B cell (primary cell): ENCODE measurements around the gene ZSCAN21. TPM values are rescaled to one million over a fixed set of nuclear protein-coding genes. Genes with fewer than 3 reads are reported as not detected.
A peak's percentile ranks its signal among the peaks of the same experiment; 100 is the strongest.

Experiments used
- ATAC-seq: fragments of 200-7000 bp; cut with Tn5 transposase; one replicate; pipeline ENCODE4 v1.10.0; 2021; ENCODE audit warnings: low read depth, mild to moderate bottlenecking, moderate number of reproducible peaks, moderate library complexity
- CTCF ChIA-PET: fragments of 350-600 bp; sonication (Branson Sonifier 250); formaldehyde crosslinking; loops from one replicate; lab custom pipeline; 2021; ENCODE audit warnings: antibody characterized with exemption, inconsistent platforms; lab: Charles Lee
- POLR2A ChIA-PET: fragments of 350-600 bp; sonication (Branson Sonifier 250); formaldehyde crosslinking; loops from one replicate; lab custom pipeline; 2021; ENCODE audit warnings: antibody characterized with exemption; lab: Charles Lee
- DNase-seq: peaks from one replicate; pipeline ENCODE4 v3.0.0; 2013
- H2AFZ ChIP-seq: 2 replicates; pipeline ENCODE4 v1.6.1; 2012; ENCODE audit warnings: mild to moderate bottlenecking, low read depth, low read length; ENCODE audit not compliant: insufficient read depth, poor library complexity, severe bottlenecking
- H3K27ac ChIP-seq, 2 donors: 1 replicate in 1 of 2; 2 replicates in 1 of 2; pipeline ENCODE4 v1.5.1; 2012 to 2013; ENCODE audit warnings: low read length in 2 of 2, mild to moderate bottlenecking in 2 of 2, moderate library complexity in 1 of 2
- H3K27me3 ChIP-seq, 4 experiments: fragments of 200-600 bp in 1 of 4; sonication (generic) in 1 of 4; replicated peaks in 1 of 4; 1 replicate in 2 of 4; 2 replicates in 2 of 4; pipeline versions ENCODE4 v1.6.1 to v1.7.0; 2013 to 2016; ENCODE audit warnings: low read length in 3 of 4, mild to moderate bottlenecking in 2 of 4, mixed read lengths in 1 of 4, moderate library complexity in 1 of 4; ENCODE audit not compliant: insufficient read depth in 4 of 4, control insufficient read depth in 3 of 4; ENCODE audit errors: control extremely low read depth in 1 of 4
- H3K36me3 ChIP-seq, 2 experiments: replicated peaks in 1 of 2; 1 replicate in 1 of 2; 2 replicates in 1 of 2; pipeline versions ENCODE4 v1.6.1 to v1.7.1; 2013; ENCODE audit warnings: low read length in 1 of 2; ENCODE audit not compliant: insufficient read depth in 2 of 2, control insufficient read depth in 1 of 2; ENCODE audit errors: control extremely low read depth in 1 of 2, extremely low read depth in 1 of 2
- H3K4me1 ChIP-seq, 2 donors: fragments of 200-600 bp in 1 of 2; sonication (generic) in 1 of 2; 1 replicate in 1 of 2; 2 replicates in 1 of 2; pipeline versions ENCODE4 v1.5.1 to v1.6.1; 2013 to 2017; ENCODE audit warnings: low read length in 2 of 2; ENCODE audit not compliant: control insufficient read depth in 2 of 2, insufficient read depth in 2 of 2
- H3K4me2 ChIP-seq: replicated peaks from 2 replicates; pipeline ENCODE3; 2012; ENCODE audit warnings: mild to moderate bottlenecking, low read depth, low read length; ENCODE audit not compliant: poor library complexity, severe bottlenecking
- H3K4me3 ChIP-seq, 5 experiments: fragments of 200-600 bp in 1 of 5; sonication (generic) in 1 of 5; 1 replicate in 3 of 5; 2 replicates in 2 of 5; pipeline versions ENCODE4 v1.5.1 to v1.7.0; 2011 to 2016; ENCODE audit warnings: low read length in 4 of 5, mild to moderate bottlenecking in 4 of 5, low read depth in 2 of 5, control low read depth in 1 of 5, moderate library complexity in 1 of 5; ENCODE audit not compliant: insufficient read depth in 1 of 5; ENCODE audit errors: control extremely low read depth in 1 of 5, extremely low read depth in 1 of 5
- H3K79me2 ChIP-seq: fragments of 200-600 bp; sonication (generic); one replicate; pipeline ENCODE4 v1.6.0; 2016; ENCODE audit warnings: low read length; ENCODE audit not compliant: control insufficient read depth, insufficient read depth
- H3K9ac ChIP-seq: fragments of 200-600 bp; sonication (generic); 2 replicates; pipeline ENCODE4 v1.6.1; 2017; ENCODE audit warnings: mild to moderate bottlenecking, low read length, moderate library complexity
- H3K9me3 ChIP-seq, 3 donors: one replicate each; pipeline versions ENCODE4 v1.6.1 to v1.7.1; 2013; ENCODE audit warnings: low read length in 2 of 3; ENCODE audit not compliant: control insufficient read depth in 2 of 3, insufficient read depth in 1 of 3; ENCODE audit errors: control extremely low read depth in 1 of 3
- H4K20me1 ChIP-seq: 2 replicates; pipeline ENCODE4 v1.6.0; 2012; ENCODE audit warnings: mild to moderate bottlenecking, low read length; ENCODE audit not compliant: insufficient read depth, control insufficient read depth, poor library complexity, severe bottlenecking
- H3K27ac Mint-ChIP-seq: one replicate; pipeline ENCODE4 v1.8.0; 2021; ENCODE audit warnings: mixed read lengths
- H3K27me3 Mint-ChIP-seq: one replicate; pipeline ENCODE4 v1.8.0; 2021; ENCODE audit warnings: mixed read lengths
- H3K4me1 Mint-ChIP-seq: one replicate; pipeline ENCODE4 v1.8.0; 2021; ENCODE audit warnings: mixed read lengths
- H3K4me3 Mint-ChIP-seq: one replicate; pipeline ENCODE4 v1.8.0; 2021; ENCODE audit warnings: mixed read lengths
- H3K9me3 Mint-ChIP-seq: one replicate; pipeline ENCODE4 v1.8.0; 2022; ENCODE audit warnings: mixed read lengths; ENCODE audit not compliant: insufficient read depth
- EZH2 ChIP-seq: IDR thresholded peaks from 2 replicates; pipeline ENCODE4 v1.6.1; 2012; ENCODE audit warnings: borderline replicate concordance, low read depth, mild to moderate bottlenecking, moderate library complexity, low read length; ENCODE audit not compliant: insufficient read depth, poor library complexity, severe bottlenecking
- WGBS: methylation state at CpG from one replicate; pipeline ENCODE4 v1.1.5; 2013; ENCODE audit warnings: missing lambda C conversion rate; ENCODE audit not compliant: insufficient coverage; 5-methylcytosine and 5-hydroxymethylcytosine counted together
- intact Hi-C: fragments of 100-400 bp; cut with micrococcal nuclease; formaldehyde crosslinking; loops from one replicate; pipeline ENCODE4 v1.10.0; 2022
- polyA plus RNA-seq: library from polyadenylated mRNA; depleted of rRNA; stranded (reverse); fragments of >200 nt; gene quantifications from 2 replicates; pipeline ENCODE4 v1.2.3, GENCODE V29; 2012
- total RNA-seq, 2 donors: library from RNA; stranded (reverse); fragments of 120-200 nt in 1 of 2; gene quantifications; 1 replicate in 1 of 2; 2 replicates in 1 of 2; pipeline versions ENCODE4 v1.2.3 to v1.2.4, GENCODE V29; 2013 to 2022
- TF ChIP-seq, protein P1 (sequence below): fragments of 200-600 bp; IDR thresholded peaks from one replicate; pipeline ENCODE4 v1.8.0; 2022; ENCODE audit warnings: antibody characterized with exemption, mild to moderate bottlenecking

ZSCAN21 gene
- total and polyA plus RNA-seq, 2 donors (not counting 1 experiment from before 2014, with no cell fraction given): 6.7 to 13.2 TPM

DNA sequence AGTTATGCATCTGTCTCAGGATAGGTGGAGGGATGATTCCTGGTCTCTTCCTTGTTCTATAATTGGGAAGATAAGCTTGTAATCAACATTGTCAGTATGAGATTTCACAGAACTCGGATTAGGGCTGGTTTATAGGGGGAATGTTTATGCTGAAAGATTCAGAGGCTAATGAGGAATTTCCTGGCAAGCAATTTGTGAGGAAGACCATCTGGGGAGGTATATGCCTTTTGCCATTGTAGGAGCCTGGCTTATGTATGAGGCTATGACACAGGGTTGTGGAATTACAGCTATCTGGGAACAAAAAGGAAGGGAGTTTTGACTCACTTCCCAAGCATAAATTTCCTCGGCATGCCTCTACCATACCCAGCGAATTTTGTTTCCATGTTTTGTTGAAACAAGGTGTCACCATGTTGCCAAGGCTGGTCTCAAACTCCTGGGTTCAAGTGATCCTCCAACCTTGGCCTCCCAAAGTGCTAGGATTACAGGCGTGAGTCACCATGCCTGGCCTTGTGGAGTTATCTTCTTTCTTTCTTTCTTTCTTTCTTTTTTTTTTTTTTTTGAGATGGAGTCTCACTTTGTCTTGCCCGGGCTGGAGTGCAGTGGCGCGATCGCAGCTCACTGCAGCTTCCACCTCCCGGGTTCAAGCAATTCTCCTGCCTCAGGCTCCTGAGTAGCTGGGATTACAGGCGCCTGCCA lies 37.6 kb downstream of the ZSCAN21 start:
- Histone ChIP-seq H3K4me3 (no peak overlapping the region), H3K4me1 (peaks cover 22 to 28% of the 10 kb centered on the region in 2 donors), H3K79me2 (peaks cover 14% of the 10 kb centered on the region), H3K4me2 (no peak overlapping the region), H3K9ac (no peak overlapping the region), H3K36me3 (peaks cover 0 to 18% of the 10 kb centered on the region in 2 experiments), H2AFZ (no peak overlapping the region), H3K9me3 (no peaks in the 10 kb centered on the region), H4K20me1 (no peaks in the 10 kb centered on the region), H3K27ac (no peak overlapping the region), H3K27me3 (no peaks in the 10 kb centered on the region)
- H3K27ac Mint-ChIP-seq: peak overlapping the region; percentile 72
- peak overlapping the region; percentile 58 for H3K4me3 Mint-ChIP-seq
- H3K27me3 Mint-ChIP-seq: no peaks in the 10 kb centered on the region
- no peak for ATAC-seq
- H3K9me3 Mint-ChIP-seq: no peaks in the 10 kb centered on the region
- intact Hi-C loops: loop anchor here (10.0 kb wide), 3 partner anchors 528 to 588 kb away; partner anchors contain the start of genes GNB2, MOSPD3, ZKSCAN5 and ZNF394
- ChIA-PET POLR2A (interaction anchor here (0.7 kb wide), 1 partner anchor 969 kb away, joined by 11 read pairs; no protein-coding TSS in a partner anchor), CTCF (interaction anchor here (0.6 kb wide), 1 partner anchor 174 kb away, joined by 3 read pairs; no protein-coding TSS in a partner anchor)
- DNase-seq: no peak
- TF ChIP-seq EZH2: no peak
- TF ChIP-seq, protein P1, sequence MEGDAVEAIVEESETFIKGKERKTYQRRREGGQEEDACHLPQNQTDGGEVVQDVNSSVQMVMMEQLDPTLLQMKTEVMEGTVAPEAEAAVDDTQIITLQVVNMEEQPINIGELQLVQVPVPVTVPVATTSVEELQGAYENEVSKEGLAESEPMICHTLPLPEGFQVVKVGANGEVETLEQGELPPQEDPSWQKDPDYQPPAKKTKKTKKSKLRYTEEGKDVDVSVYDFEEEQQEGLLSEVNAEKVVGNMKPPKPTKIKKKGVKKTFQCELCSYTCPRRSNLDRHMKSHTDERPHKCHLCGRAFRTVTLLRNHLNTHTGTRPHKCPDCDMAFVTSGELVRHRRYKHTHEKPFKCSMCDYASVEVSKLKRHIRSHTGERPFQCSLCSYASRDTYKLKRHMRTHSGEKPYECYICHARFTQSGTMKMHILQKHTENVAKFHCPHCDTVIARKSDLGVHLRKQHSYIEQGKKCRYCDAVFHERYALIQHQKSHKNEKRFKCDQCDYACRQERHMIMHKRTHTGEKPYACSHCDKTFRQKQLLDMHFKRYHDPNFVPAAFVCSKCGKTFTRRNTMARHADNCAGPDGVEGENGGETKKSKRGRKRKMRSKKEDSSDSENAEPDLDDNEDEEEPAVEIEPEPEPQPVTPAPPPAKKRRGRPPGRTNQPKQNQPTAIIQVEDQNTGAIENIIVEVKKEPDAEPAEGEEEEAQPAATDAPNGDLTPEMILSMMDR: no peak
- H3K4me1 Mint-ChIP-seq: peaks cover 27% of the 10 kb centered on the region
- WGBS: 93% methylated on average over 8 of the region's 10 CpGs
